HG03342 (cell line): ENCODE results near the gene MUC21.

ENCODE experiments used
- ATAC-seq: cut with Tn5 transposase; IDR thresholded peaks from one replicate; pipeline ENCODE4 v1.9.1; 2021; ENCODE audit warnings: mild to moderate bottlenecking, moderate library complexity; ENCODE audit not compliant: unreplicated experiment

Gene MUC21

GRCh38 chr6:30983439-30983838 lies at the start of gene MUC21:
Gene MUC21, plus strand, starts transcription at chr6:30983718. Its CDS starts 241 bp downstream, at chr6:30983959.
- ATAC-seq, result no peak

- no peak for ATAC-seq
Observed at GRCh38 chr6:30935018-30935417, 48.5 kb upstream of the MUC21 start.

GRCh38 chr6:30937265-30937664 lies 46.3 kb upstream of the MUC21 start:
- no peak for ATAC-seq

- no peak for ATAC-seq
Observed at GRCh38 chr6:30938730-30939129, 44.8 kb upstream of the MUC21 start.

- ATAC-seq, result no peak
Observed at GRCh38 chr6:30939473-30939872, 44.0 kb upstream of the MUC21 start.

- ATAC-seq, result no peak
Observed at GRCh38 chr6:30940361-30940986, 43.0 kb upstream of the MUC21 start, which contains the start of gene MUCL3. Gene MUCL3, plus strand, starts transcription at chr6:30940973. Its CDS starts 27 bp downstream, at chr6:30941000.

- ATAC-seq, result no peak
Observed at GRCh38 chr6:30942338-30943060, 41.0 kb upstream of the MUC21 start.

GRCh38 chr6:30944051-30944450 lies 39.5 kb upstream of the MUC21 start:
- ATAC-seq, result no peak

GRCh38 chr6:30945281-30945680 lies 38.2 kb upstream of the MUC21 start:
- ATAC-seq, result no peak

GRCh38 chr6:30947231-30947630 lies 36.3 kb upstream of the MUC21 start:
- ATAC-seq, result no peak

- no peak for ATAC-seq
Observed at GRCh38 chr6:30948811-30949210, 34.7 kb upstream of the MUC21 start.

- no peak for ATAC-seq
Observed at GRCh38 chr6:30951907-30952469, 31.5 kb upstream of the MUC21 start.

- no peak for ATAC-seq
Observed at GRCh38 chr6:30954631-30955366, 28.7 kb upstream of the MUC21 start.

- peak; percentile 68 for ATAC-seq
Observed at GRCh38 chr6:30955367-30956042, 28.0 kb upstream of the MUC21 start.

GRCh38 chr6:30957716-30958115 lies 25.8 kb upstream of the MUC21 start:
- ATAC-seq, result no peak

- no peak for ATAC-seq
Observed at GRCh38 chr6:30960907-30961673, 22.4 kb upstream of the MUC21 start.

- no peak for ATAC-seq
Observed at GRCh38 chr6:30962716-30963115, 20.8 kb upstream of the MUC21 start.

GRCh38 chr6:30963641-30964040 lies 19.9 kb upstream of the MUC21 start:
- ATAC-seq, result no peak

- ATAC-seq, result no peak
Observed at GRCh38 chr6:30964075-30964474, 19.4 kb upstream of the MUC21 start.

- ATAC-seq, result no peak
Observed at GRCh38 chr6:30965140-30965601, 18.3 kb upstream of the MUC21 start.
